Measurements from ENCODE around the gene KIF21A. TPM values are rescaled to one million over a fixed set of nuclear protein-coding genes. Genes with fewer than 3 reads are reported as not detected.

Gene KIF21A
- total and polyA plus RNA-seq, 2 of the 13 experiments (the other 11 are each of a cell fraction or from before 2014, with no cell fraction given): 20.6 to 39.7 TPM

- TF ChIP-seq, protein P1, sequence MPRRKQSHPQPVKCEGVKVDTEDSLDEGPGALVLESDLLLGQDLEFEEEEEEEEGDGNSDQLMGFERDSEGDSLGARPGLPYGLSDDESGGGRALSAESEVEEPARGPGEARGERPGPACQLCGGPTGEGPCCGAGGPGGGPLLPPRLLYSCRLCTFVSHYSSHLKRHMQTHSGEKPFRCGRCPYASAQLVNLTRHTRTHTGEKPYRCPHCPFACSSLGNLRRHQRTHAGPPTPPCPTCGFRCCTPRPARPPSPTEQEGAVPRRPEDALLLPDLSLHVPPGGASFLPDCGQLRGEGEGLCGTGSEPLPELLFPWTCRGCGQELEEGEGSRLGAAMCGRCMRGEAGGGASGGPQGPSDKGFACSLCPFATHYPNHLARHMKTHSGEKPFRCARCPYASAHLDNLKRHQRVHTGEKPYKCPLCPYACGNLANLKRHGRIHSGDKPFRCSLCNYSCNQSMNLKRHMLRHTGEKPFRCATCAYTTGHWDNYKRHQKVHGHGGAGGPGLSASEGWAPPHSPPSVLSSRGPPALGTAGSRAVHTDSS (CRISPR knock-in tag; conservative IDR thresholded peaks at IDR 0.05): no peak
Measured at GRCh38 chr12:39390752-39391151, 52.2 kb downstream of the KIF21A start (continued).

- Histone ChIP-seq H3K79me2 (ENCODE audit: insufficient read depth, low read length) (peaks cover 4% of the 10 kb centered on the region), H3K27ac (ENCODE audit: extremely low read length, insufficient read depth, low read length) (no peak overlapping the region), H3K9ac (ENCODE audit: insufficient read depth, low read depth, low read length) (no peak overlapping the region), H3K4me1 (ENCODE audit: insufficient read depth, low read length) (peaks cover 23% of the 10 kb centered on the region), H3K9me3 (ENCODE audit: low read length) (no peaks in the 10 kb centered on the region), H3K4me3 (replicated peaks in 1 of 3; ENCODE audit: insufficient read depth in 1 of 3, low read depth in 2 of 3, low read length in 3 of 3) (no peak overlapping the region), H3K4me2 (ENCODE audit: low read depth, low read length) (no peak overlapping the region), H3K27me3 (ENCODE audit: control insufficient read depth in 1 of 2, insufficient read depth in 2 of 2, low read length in 2 of 2) (no peaks in the 10 kb centered on the region), H2AFZ (ENCODE audit: low read length) (no peak overlapping the region), H4K20me1 (ENCODE audit: insufficient read depth, low read length) (no peaks in the 10 kb centered on the region), H3K36me3 (replicated peaks in 1 of 2; ENCODE audit: control insufficient read depth in 1 of 2, insufficient read depth in 2 of 2, low read length in 2 of 2) (0 out of 5 replicates have a peak, but pooled peaks cover 0 to 4% of the 10 kb centered on the region in 2 experiments)
- no peak for ATAC-seq
- intact Hi-C loops (cut with micrococcal nuclease; ENCODE audit: unreplicated experiment) (no loop called here), in situ Hi-C loops (cut with HindIII; ENCODE audit: extremely low pct_ligation_motif_present, low pct_unique_long_range_greater_than_20kb) (no loop called here)
- WGBS (ENCODE audit: low lambda C conversion rate): 93% methylated on average over 2 of the region's 2 CpGs
- ChIA-PET CTCF (ENCODE audit: low intra/inter-chr PET ratio, low total read pairs) (no interaction called here), POLR2A (interaction anchor here (1.5 kb wide), 1 partner anchor 28 kb away, joined by 3 read pairs; no protein-coding TSS in a partner anchor)
- DNase-seq (ENCODE audit: low spot score): no peak
- FAIRE-seq: no peak
- no TSS peak for BruUV-seq (replicated peaks)
- TF ChIP-seq ISL2 (CRISPR knock-in tag; IDR thresholded peaks at IDR 0.05): no peak
- no peak for TF ChIP-seq ZNF430 (CRISPR knock-in tag; IDR thresholded peaks at IDR 0.05)
- no peak for TF ChIP-seq CBX5 (CRISPR knock-in tag; IDR thresholded peaks at IDR 0.05; ENCODE audit: borderline replicate concordance)
- TF ChIP-seq ZFP37 (CRISPR knock-in tag; IDR thresholded peaks at IDR 0.05; ENCODE audit: borderline replicate concordance): no peak
- TF ChIP-seq, protein P2, sequence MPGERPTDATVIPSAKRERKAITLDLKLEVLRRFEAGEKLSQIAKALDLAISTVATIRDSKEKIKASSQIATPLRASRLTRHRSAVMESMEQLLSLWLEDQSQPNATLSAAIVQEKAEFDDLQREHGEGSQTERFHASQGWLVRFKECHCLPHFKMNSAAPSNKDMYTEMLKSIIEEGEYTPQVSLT (CRISPR knock-in tag; IDR thresholded peaks at IDR 0.05; ENCODE audit: borderline replicate concordance, low read depth): no peak
- no peak for TF ChIP-seq CREM (IDR thresholded peaks at IDR 0.05)
- TF ChIP-seq CREM (CRISPR knock-in tag; IDR thresholded peaks at IDR 0.05): no peak
- TF ChIP-seq, protein P3, sequence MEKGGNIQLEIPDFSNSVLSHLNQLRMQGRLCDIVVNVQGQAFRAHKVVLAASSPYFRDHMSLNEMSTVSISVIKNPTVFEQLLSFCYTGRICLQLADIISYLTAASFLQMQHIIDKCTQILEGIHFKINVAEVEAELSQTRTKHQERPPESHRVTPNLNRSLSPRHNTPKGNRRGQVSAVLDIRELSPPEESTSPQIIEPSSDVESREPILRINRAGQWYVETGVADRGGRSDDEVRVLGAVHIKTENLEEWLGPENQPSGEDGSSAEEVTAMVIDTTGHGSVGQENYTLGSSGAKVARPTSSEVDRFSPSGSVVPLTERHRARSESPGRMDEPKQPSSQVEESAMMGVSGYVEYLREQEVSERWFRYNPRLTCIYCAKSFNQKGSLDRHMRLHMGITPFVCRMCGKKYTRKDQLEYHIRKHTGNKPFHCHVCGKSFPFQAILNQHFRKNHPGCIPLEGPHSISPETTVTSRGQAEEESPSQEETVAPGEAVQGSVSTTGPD (CRISPR knock-in tag; IDR thresholded peaks at IDR 0.05): no peak
- no peak for TF ChIP-seq MLLT10 (CRISPR knock-in tag; IDR thresholded peaks at IDR 0.05)
- TF ChIP-seq ZNF12 (CRISPR knock-in tag; IDR thresholded peaks at IDR 0.05): no peak
Measured at GRCh38 chr12:39389399-39390150, 53.3 kb downstream of the KIF21A start.
